Psoas muscle (tissue), 8 donors: ENCODE measurements around the gene CARTPT. TPM values are rescaled to one million over a fixed set of nuclear protein-coding genes. Genes with fewer than 3 reads are reported as not detected.

Experiments used
- ATAC-seq, 4 donors: fragments of 200-7000 bp; cut with Tn5 transposase; one replicate each; pipeline ENCODE4 v1.9.1; 2020; ENCODE audit warnings: moderate library complexity in 3 of 4, mild to moderate bottlenecking in 2 of 4
- DNase-seq, 2 donors: peaks; one replicate each; pipeline ENCODE4 v3.0.0-alpha.2; 2020
- H3K27ac ChIP-seq: fragments of 200-600 bp; one replicate; pipeline ENCODE4 v1.8.0; 2022
- H3K27me3 ChIP-seq, 3 donors: fragments of 200-600 bp in 1 of 3; one replicate each; pipeline versions ENCODE4 v1.6.1 to v1.8.0; 2013 to 2022; ENCODE audit warnings: low read length in 2 of 3, mild to moderate bottlenecking in 2 of 3, moderate library complexity in 1 of 3; ENCODE audit not compliant: insufficient read depth in 3 of 3
- H3K36me3 ChIP-seq, 2 donors: fragments of 200-600 bp in 1 of 2; one replicate each; pipeline versions ENCODE4 v1.6.1 to v1.8.0; 2013 to 2022; ENCODE audit warnings: low read depth in 1 of 2, mild to moderate bottlenecking in 1 of 2, moderate library complexity in 1 of 2; ENCODE audit not compliant: insufficient read depth in 1 of 2
- H3K4me1 ChIP-seq: fragments of 200-600 bp; one replicate; pipeline ENCODE4 v1.8.0; 2022
- H3K4me3 ChIP-seq: fragments of 200-600 bp; one replicate; pipeline ENCODE4 v1.8.0; 2022; ENCODE audit warnings: mild to moderate bottlenecking
- H3K9me3 ChIP-seq: fragments of 200-600 bp; one replicate; pipeline ENCODE4 v1.8.0; 2022
- WGBS, 3 donors: extraction: QIAGEN DNeasy Blood & Tissue Kit; methylation state at CpG; one replicate each; pipeline versions ENCODE4 v1.1.6 to v1.1.7; 2013; 5-methylcytosine and 5-hydroxymethylcytosine counted together
- intact Hi-C, 2 donors: fragments of 100-400 bp; cut with DNase I; formaldehyde crosslinking; loops; one replicate each; pipeline versions ENCODE4 v1.11.0 to v1.14.2; 2022
- polyA plus RNA-seq, 3 donors: library from polyadenylated mRNA; stranded (reverse); fragments of 200-250 nt; gene quantifications; one replicate each; pipeline ENCODE4 v1.2.3, GENCODE V29; 2013
- total RNA-seq, 4 donors: library from RNA; stranded (reverse); fragmentation: NEBNext Ultra II Directional in 2 of 4; extraction: Animal tissue kit (Norgen Biotek cat#: 25700) in 2 of 4; gene quantifications; one replicate each; pipeline versions ENCODE4 v1.2.1 to v1.2.4, GENCODE V29; 2021 to 2023
- TF ChIP-seq, protein P1 (sequence below): fragments of 200-600 bp; IDR thresholded peaks from one replicate; pipeline ENCODE4 v1.8.0; 2022; ENCODE audit warnings: antibody characterized with exemption
- donor health status: healthy with polysubstance abuse.
- donor health status: DM: no; HTN: no; CAD: no; lungs with moderate emphysema.
- donor health status: Bipolar disorder and iron deficiency.
- donor health status: healthy.
- donor health status: DM: yes; HTN: yes; CAD: no.
- donor health status: DM: no; HTN: no; CAD: no.
- donor health status: DM: no; HTN: no; CAD: no.
- donor health status: DM: yes; HTN: yes; CAD: no.

The CARTPT gene
- total and polyA plus RNA-seq, 7 donors: not detected

DNA sequence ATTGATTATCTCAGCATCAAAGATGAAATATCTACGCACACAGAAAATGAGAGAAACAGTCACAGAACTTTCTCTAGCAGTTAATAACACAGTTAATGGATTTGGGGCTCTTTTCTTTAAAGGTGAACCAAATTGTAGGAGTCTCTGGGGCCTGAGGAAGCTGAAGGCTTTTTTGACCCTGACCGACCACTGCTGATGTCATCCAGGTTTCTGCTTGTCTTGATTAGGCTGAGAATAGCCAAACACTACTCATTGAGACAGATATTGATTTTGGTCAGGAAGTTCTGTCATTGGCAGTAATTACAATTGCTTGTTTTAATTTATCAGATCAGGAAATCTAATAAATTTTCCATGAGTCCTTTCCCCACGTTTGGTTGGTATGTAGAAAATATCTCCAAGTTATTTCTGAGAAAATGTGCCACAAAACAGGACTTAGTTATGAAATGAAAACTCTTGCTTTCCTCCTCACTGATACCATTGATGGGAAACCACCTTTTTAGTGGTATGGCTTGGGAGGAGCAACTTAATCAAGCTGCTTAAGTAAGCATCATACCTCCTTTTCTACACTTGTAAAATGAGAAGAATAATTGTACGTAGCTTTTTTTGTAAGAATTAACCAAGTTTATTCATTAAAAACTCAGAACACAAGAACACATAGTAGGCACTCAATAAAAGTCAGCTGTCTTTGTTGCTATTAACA lies 19.7 kb downstream of the CARTPT start:
- Histone ChIP-seq H3K27me3 (no peaks in the 10 kb centered on the region), H3K4me1 (no peaks in the 10 kb centered on the region), H3K27ac (no peak overlapping the region), H3K4me3 (no peak overlapping the region), H3K9me3 (no peaks in the 10 kb centered on the region), H3K36me3 (no peaks in the 10 kb centered on the region)
- intact Hi-C loops: no loop called here
- ATAC-seq (no peak), DNase-seq (no peak)
- TF ChIP-seq, protein P1, sequence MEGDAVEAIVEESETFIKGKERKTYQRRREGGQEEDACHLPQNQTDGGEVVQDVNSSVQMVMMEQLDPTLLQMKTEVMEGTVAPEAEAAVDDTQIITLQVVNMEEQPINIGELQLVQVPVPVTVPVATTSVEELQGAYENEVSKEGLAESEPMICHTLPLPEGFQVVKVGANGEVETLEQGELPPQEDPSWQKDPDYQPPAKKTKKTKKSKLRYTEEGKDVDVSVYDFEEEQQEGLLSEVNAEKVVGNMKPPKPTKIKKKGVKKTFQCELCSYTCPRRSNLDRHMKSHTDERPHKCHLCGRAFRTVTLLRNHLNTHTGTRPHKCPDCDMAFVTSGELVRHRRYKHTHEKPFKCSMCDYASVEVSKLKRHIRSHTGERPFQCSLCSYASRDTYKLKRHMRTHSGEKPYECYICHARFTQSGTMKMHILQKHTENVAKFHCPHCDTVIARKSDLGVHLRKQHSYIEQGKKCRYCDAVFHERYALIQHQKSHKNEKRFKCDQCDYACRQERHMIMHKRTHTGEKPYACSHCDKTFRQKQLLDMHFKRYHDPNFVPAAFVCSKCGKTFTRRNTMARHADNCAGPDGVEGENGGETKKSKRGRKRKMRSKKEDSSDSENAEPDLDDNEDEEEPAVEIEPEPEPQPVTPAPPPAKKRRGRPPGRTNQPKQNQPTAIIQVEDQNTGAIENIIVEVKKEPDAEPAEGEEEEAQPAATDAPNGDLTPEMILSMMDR: no peak
- 70 to 78% (median 74%) methylated on average over 4 of the region's 4 CpGs for WGBS, 3 donors

DNA sequence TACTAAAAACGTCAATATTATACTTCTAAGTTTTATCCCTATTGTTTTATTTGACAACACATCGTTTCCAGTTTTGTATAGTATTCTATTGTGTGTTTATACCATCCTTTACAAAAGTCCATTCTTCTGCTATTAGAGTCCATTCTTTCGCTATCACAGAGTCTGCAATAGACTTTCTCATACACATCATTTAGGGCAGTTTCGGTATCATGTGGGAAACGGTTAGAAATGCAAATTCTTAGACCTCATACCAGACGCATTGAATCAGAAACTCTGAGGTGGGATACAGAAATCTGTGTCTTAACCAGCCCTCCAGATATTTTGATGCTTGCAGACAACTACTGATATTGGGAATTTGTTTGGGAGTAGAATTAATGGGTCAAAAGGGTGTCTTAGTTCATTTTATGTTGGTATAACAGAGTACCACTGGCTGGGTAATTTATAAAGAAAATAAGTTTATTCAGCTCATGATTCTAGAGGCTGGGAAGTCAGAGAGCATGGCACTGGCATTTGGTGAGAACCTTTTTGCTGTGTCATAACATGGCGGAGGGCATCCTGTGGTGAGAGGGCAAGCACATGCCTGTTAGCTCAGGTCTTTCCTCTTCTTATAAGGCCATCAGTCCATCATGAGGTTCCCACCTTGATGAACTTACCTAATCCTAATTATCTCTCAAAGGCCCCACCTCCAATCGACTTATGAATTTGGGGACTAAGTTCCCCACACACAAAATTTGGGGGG lies 21.1 kb downstream of the CARTPT start:
- Histone ChIP-seq H3K4me1 (no peaks in the 10 kb centered on the region), H3K36me3 (no peaks in the 10 kb centered on the region), H3K9me3 (no peaks in the 10 kb centered on the region), H3K27ac (no peak overlapping the region), H3K4me3 (no peak overlapping the region), H3K27me3 (no peaks in the 10 kb centered on the region)
- no peak for DNase-seq
- intact Hi-C loops: no loop called here
- no peak for ATAC-seq
- 84 to 91% (median 89%) methylated on average over 8 of the region's 8 CpGs for WGBS, 3 donors
- TF ChIP-seq, protein P1: no peak

DNA sequence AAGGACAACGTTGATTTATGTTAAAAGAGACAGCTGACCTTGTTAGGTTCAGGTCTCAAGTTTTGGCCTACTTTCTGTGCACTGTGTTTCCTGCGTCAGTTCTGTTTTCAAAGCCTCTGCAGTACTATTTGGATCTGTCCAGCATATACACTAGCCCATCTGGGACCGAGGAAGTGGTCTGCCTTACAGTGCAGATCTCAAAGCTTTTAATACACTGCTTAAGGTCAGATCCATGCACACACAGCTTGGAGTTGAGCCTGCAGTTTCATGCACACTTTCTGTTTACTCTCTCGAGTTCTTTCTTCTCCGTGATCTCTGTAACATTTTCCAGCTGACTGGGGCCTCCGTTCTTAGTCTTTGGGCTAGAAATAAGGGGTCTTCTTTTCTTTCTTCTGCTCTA lies 24.1 kb downstream of the CARTPT start:
- no peaks in the 10 kb centered on the region for H3K27me3 ChIP-seq
- intact Hi-C loops: no loop called here
- ATAC-seq: no peak
- TF ChIP-seq, protein P1: no peak
- 46 to 55% (median 51%) methylated on average over 6 of the region's 6 CpGs for WGBS, 3 donors
- no peaks in the 10 kb centered on the region for H3K36me3 ChIP-seq
- H3K4me3 ChIP-seq: no peak overlapping the region
- no peaks in the 10 kb centered on the region for H3K4me1 ChIP-seq
- DNase-seq: no peak
- H3K27ac ChIP-seq: no peak overlapping the region
- no peaks in the 10 kb centered on the region for H3K9me3 ChIP-seq

DNA sequence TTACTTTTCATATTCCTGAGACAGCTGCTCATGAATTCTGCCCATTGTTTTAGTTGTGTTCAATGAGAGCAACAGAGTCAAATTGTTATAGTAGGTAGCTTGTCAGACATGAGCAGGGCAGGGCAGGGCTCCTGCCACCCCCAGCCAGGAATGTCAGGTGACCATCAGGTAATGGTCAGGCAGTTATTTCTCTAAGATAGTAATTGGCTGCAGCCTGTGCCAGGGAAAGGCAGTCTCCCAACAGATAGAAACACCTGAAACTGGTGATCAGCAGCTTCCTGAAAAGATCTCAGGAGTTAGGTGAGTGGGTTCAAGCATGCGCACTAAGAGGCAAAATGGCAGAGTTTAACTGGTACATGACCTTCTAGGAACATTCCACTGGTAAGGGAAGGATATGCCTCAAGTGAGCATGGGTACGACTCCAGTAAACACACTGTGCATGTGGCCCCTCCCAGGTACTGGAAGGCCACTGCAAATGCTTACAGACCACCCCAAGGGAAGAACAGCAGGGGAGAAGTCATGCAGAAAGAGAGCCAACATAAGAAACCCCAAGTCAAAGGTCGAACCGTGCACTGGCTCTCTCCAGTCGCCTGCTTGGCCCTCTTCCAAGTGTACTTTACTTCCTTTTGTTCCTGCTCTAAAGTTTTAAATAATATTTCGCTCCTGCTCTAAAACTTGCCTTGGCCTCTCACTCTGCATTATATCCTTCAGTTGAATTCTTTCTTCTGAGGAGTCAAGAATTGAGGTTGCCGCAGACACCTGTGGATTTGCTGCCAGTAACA lies 25.1 kb downstream of the CARTPT start:
- no peaks in the 10 kb centered on the region for H3K9me3 ChIP-seq
- H3K36me3 ChIP-seq: no peaks in the 10 kb centered on the region
- DNase-seq: no peak
- no peaks in the 10 kb centered on the region for H3K27me3 ChIP-seq
- intact Hi-C loops: no loop called here
- no peak overlapping the region for H3K27ac ChIP-seq
- TF ChIP-seq, protein P1: no peak
- ATAC-seq: no peak
- H3K4me1 ChIP-seq: no peaks in the 10 kb centered on the region
- no peak overlapping the region for H3K4me3 ChIP-seq
- 63 to 69% (median 68%) methylated on average over 7 of the region's 7 CpGs for WGBS, 3 donors
